A549 (cell line): Measurements from ENCODE around the gene SERPINE1. TPM values are rescaled to one million over a fixed set of nuclear protein-coding genes. Genes with fewer than 3 reads are reported as not detected.

Experiments
- ATAC-seq, 2 experiments: fragments of 200-7000 bp in 1 of 2; fragments of >200 bp in 1 of 2; cut with Nextera tagmentation in 1 of 2; cut with Tn5 transposase in 1 of 2; 3 replicates each; pipeline versions ENCODE4 v1.8.0 to v1.9.1; 2018 to 2020; ENCODE audit warnings: mild to moderate bottlenecking in 1 of 2, moderate library complexity in 1 of 2
- CTCF ChIA-PET: fragments of 300-600 bp; sonication (Branson Sonifier 250); formaldehyde crosslinking; extraction: SDS; loops from one replicate; lab custom pipeline; 2021; ENCODE audit warnings: antibody characterized with exemption, inconsistent platforms; lab: Yijun Ruan, JAX
- POLR2A ChIA-PET: fragments of 350-600 bp; formaldehyde crosslinking; extraction: SDS; loops from one replicate; lab custom pipeline; 2021; ENCODE audit warnings: antibody characterized with exemption, inconsistent platforms; lab: Yijun Ruan, JAX
- DNase-seq, 2 experiments: peaks; one replicate each; pipeline versions ENCODE4 v3.0.0 to v3.0.0-alpha.2; 2011 to 2016; ENCODE audit warnings: low read depth in 1 of 2, low spot score in 1 of 2
- FAIRE-seq: peaks from 2 replicates; lab custom pipeline; 2011; peaks lifted over from hg19 to GRCh38; lab: Jason Lieb, UNC
- H3K27ac ChIP-seq, 2 experiments: fragments of >200 bp; sonication (Bioruptor Twin); formaldehyde crosslinking; 3 replicates each; pipeline ENCODE4 v1.5.1; 2016 to 2017
- H3K4me1 ChIP-seq: fragments of >200 bp; sonication (Bioruptor Twin); formaldehyde crosslinking; 3 replicates; pipeline ENCODE4 v1.6.1; 2016
- H3K4me2 ChIP-seq: fragments of >200 bp; sonication (Bioruptor Twin); formaldehyde crosslinking; 3 replicates; pipeline ENCODE4 v1.6.1; 2016
- H3K4me3 ChIP-seq: fragments of >200 bp; sonication (Bioruptor Twin); formaldehyde crosslinking; 3 replicates; pipeline ENCODE4 v1.5.1; 2016
- H3K9me3 ChIP-seq: fragments of >200 bp; sonication (Bioruptor Twin); formaldehyde crosslinking; 3 replicates; pipeline ENCODE4 v1.6.1; 2016
- BHLHE40 ChIP-seq: IDR thresholded peaks from 2 replicates; pipeline ENCODE4 v1.6.1; 2012; ENCODE audit warnings: low read depth, low read length, inconsistent platforms
- EHMT2 ChIP-seq: fragments of 200-600 bp; sonication (generic); IDR thresholded peaks from 2 replicates; pipeline ENCODE4 v1.6.1; 2016; ENCODE audit warnings: antibody characterized with exemption, low read depth, mild to moderate bottlenecking, moderate library complexity
- ESRRA ChIP-seq: fragments of 150-350 bp; IDR thresholded peaks from 2 replicates; pipeline ENCODE4 v1.6.1; 2014; ENCODE audit warnings: mild to moderate bottlenecking, low read length, borderline replicate concordance
- FOSB ChIP-seq: fragments of 250-450 bp; sonication (Bioruptor Pico); IDR thresholded peaks from 2 replicates; pipeline ENCODE4 v1.5.0; 2020; ENCODE audit warnings: mild to moderate bottlenecking, moderate library complexity
- FOSL2 ChIP-seq, 2 experiments: fragments of 450-650 bp in 1 of 2; fragments of >200 bp in 1 of 2; sonication (Bioruptor Twin) in 1 of 2; formaldehyde crosslinking; IDR thresholded peaks; 2 replicates each; pipeline versions ENCODE4 v1.5.0 to v1.6.1; 2016 to 2020; ENCODE audit warnings: mild to moderate bottlenecking in 1 of 2, moderate library complexity in 1 of 2
- FOXS1 ChIP-seq: fragments of 250-450 bp; sonication (Bioruptor Pico); IDR thresholded peaks from 2 replicates; pipeline ENCODE4 v1.5.0; 2020; ENCODE audit warnings: mild to moderate bottlenecking, moderate library complexity
- HDAC2 ChIP-seq: fragments of 200-600 bp; sonication (generic); IDR thresholded peaks from 2 replicates; pipeline ENCODE4 v1.6.1; 2016
- HEYL ChIP-seq: fragments of 250-450 bp; sonication (Bioruptor Pico); IDR thresholded peaks from 2 replicates; pipeline ENCODE4 v1.8.0; 2021; ENCODE audit warnings: mild to moderate bottlenecking, moderate library complexity
- HOXA7 ChIP-seq: fragments of 250-450 bp; sonication (Bioruptor Pico); IDR thresholded peaks from 2 replicates; pipeline ENCODE4 v1.5.0; 2020; ENCODE audit warnings: mild to moderate bottlenecking, moderate library complexity
- HOXB13 ChIP-seq: fragments of 250-450 bp; sonication (Bioruptor Pico); IDR thresholded peaks from 2 replicates; pipeline ENCODE4 v1.5.0; 2020; ENCODE audit warnings: low read depth, mild to moderate bottlenecking, moderate library complexity
- HOXB5 ChIP-seq: fragments of 250-450 bp; sonication (Bioruptor Pico); IDR thresholded peaks from 2 replicates; pipeline ENCODE4 v1.5.0; 2020; ENCODE audit warnings: mild to moderate bottlenecking, moderate library complexity
- MAX ChIP-seq: IDR thresholded peaks from 2 replicates; pipeline ENCODE4 v1.6.1; 2012
- MYC ChIP-seq: IDR thresholded peaks from 2 replicates; pipeline ENCODE4 v1.6.1; 2012; ENCODE audit warnings: mild to moderate bottlenecking, inconsistent platforms, low read length, improper control_type of control experiment, borderline replicate concordance
- POLR2AphosphoS2 ChIP-seq: conservative IDR thresholded peaks from 2 replicates; pipeline ENCODE4 v1.6.1; 2012; ENCODE audit warnings: low read length, improper control_type of control experiment, inconsistent platforms
- SMC3 ChIP-seq: fragments of >200 bp; sonication (Bioruptor Twin); formaldehyde crosslinking; IDR thresholded peaks from 3 replicates; pipeline ENCODE4 v1.6.1; 2018; ENCODE audit warnings: inconsistent platforms
- TP53 ChIP-seq: fragments of 250-450 bp; sonication (Bioruptor Pico); IDR thresholded peaks from 2 replicates; pipeline ENCODE4 v1.5.0; 2021; ENCODE audit warnings: mild to moderate bottlenecking, moderate library complexity
- ZNF302 ChIP-seq: fragments of 250-450 bp; sonication (Bioruptor Pico); IDR thresholded peaks from 2 replicates; pipeline ENCODE4 v1.9.0; 2021; ENCODE audit warnings: inconsistent platforms, mild to moderate bottlenecking, moderate library complexity
- WGBS: methylation state at CpG from one replicate; pipeline ENCODE4 v1.1.6; 2017; ENCODE audit errors: missing lambda C conversion rate; 5-methylcytosine and 5-hydroxymethylcytosine counted together
- polyA plus RNA-seq, 4 experiments: library from polyadenylated mRNA; depleted of rRNA in 3 of 4; stranded (reverse); fragments of >200 nt; fragmentation: RNase III in 1 of 4; extraction: RNeasy Plus Mini Kit Qiagen cat#74134 plus additional on column Dnase treatment in 1 of 4; gene quantifications; 2 replicates in 3 of 4; 3 replicates in 1 of 4; pipeline ENCODE4 v1.2.3, GENCODE V29; 2011 to 2017
- TF ChIP-seq, protein P1 (sequence below): fragments of 450-650 bp; IDR thresholded peaks from 2 replicates; pipeline ENCODE4 v1.6.1; 2014; ENCODE audit warnings: antibody characterized with exemption
- TF ChIP-seq, protein P2 (sequence below): fragments of 250-450 bp; sonication (Bioruptor Pico); IDR thresholded peaks from 2 replicates; pipeline ENCODE4 v1.5.0; 2020; ENCODE audit warnings: low read depth, mild to moderate bottlenecking, moderate library complexity
- TF ChIP-seq, protein P3 (sequence below): IDR thresholded peaks from 2 replicates; pipeline ENCODE4 v1.6.1; 2012; ENCODE audit warnings: low read depth, borderline replicate concordance
- TF ChIP-seq, protein P4 (sequence below): fragments of 150-350 bp; IDR thresholded peaks from 2 replicates; pipeline ENCODE4 v1.6.1; 2014; ENCODE audit warnings: low read depth, mild to moderate bottlenecking, low read length

Gene SERPINE1
- polyA plus RNA-seq, 2 of the 4 experiments (the other 2 are of a cell fraction) = 286 to 355 TPM

GRCh38 chr7:101108330-101108857 is 18.5 kb upstream of the SERPINE1 start:
- Histone ChIP-seq H3K4me1 (peaks cover 39% of the 10 kb centered on the region), H3K4me3 (no peak overlapping the region), H3K27ac (peak overlapping the region; percentile 74 to 94), H3K9me3 (no peaks in the 10 kb centered on the region), H3K4me2 (peak overlapping the region; percentile 33; the same call in 1 of the 3 replicates)
- DNase-seq (no peak), FAIRE-seq (no peak), ATAC-seq (peak in 1 of 2 experiments; percentile 22; a peak in 4 of 6 replicates)
- CTCF ChIA-PET = interaction anchor here (0.6 to 20.0 kb wide), 4 partner anchors 8 to 30 kb away, joined by 3 to 600 read pairs (median 6); partner anchors contain the start of gene SERPINE1
- POLR2A ChIA-PET = interaction anchor here (0.7 to 1.7 kb wide), 4 partner anchors 8 to 18 kb away, joined by 3 to 14 read pairs (median 5); partner anchors contain the start of gene SERPINE1
- 62% methylated on average over 16 of the region's 16 CpGs for WGBS
- TF ChIP-seq HOXB5 (CRISPR knock-in tag) (peak; percentile 26; the same call in 1 of the 2 replicates), BHLHE40 (no peak)
- TF ChIP-seq, protein P1, sequence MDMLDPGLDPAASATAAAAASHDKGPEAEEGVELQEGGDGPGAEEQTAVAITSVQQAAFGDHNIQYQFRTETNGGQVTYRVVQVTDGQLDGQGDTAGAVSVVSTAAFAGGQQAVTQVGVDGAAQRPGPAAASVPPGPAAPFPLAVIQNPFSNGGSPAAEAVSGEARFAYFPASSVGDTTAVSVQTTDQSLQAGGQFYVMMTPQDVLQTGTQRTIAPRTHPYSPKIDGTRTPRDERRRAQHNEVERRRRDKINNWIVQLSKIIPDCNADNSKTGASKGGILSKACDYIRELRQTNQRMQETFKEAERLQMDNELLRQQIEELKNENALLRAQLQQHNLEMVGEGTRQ = no peak
- TF ChIP-seq, protein P2, sequence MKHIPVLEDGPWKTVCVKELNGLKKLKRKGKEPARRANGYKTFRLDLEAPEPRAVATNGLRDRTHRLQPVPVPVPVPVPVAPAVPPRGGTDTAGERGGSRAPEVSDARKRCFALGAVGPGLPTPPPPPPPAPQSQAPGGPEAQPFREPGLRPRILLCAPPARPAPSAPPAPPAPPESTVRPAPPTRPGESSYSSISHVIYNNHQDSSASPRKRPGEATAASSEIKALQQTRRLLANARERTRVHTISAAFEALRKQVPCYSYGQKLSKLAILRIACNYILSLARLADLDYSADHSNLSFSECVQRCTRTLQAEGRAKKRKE = 0 out of 2 replicates have a peak, but pooled peaks have one; percentile 32

DNA sequence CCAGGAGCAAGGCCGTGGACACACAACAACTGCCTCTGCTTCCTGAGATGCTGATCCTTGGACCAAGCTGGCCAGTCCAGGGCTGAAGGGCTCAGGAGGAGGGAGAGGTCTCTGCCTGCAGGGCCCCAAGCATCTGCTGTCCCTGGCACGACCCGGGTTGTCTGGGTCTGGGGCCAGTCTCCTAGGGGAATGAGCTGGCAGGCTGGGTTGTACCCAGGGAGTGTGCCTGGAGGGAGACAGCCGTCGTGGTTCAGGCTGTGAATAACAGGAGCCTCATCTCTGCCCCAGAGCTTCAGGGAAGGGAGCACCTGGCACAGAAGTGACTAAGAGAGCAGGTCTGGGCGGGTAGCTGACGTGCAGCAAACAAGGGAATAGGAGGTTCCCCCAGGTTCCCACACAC is 17.9 kb upstream of the SERPINE1 start:
- POLR2A ChIA-PET = interaction anchor here (0.5 to 1.7 kb wide), 5 partner anchors 8 to 29 kb away, joined by 3 to 14 read pairs (median 5); partner anchors contain the start of gene SERPINE1
- Histone ChIP-seq H3K4me1 (peaks cover 36% of the 10 kb centered on the region), H3K27ac (peak overlapping the region; percentile 74 to 94), H3K9me3 (no peaks in the 10 kb centered on the region), H3K4me2 (peak overlapping the region; percentile 33; the same call in 1 of the 3 replicates), H3K4me3 (no peak overlapping the region)
- ATAC-seq (peak; percentile 78 to 85), DNase-seq (peak; percentile 53 to 67), FAIRE-seq (no peak)
- CTCF ChIA-PET = interaction anchor here (0.6 to 20.0 kb wide), 6 partner anchors 9 to 207 kb away, joined by 3 to 600 read pairs (median 4); partner anchors contain the start of gene SERPINE1
- WGBS = 44% methylated on average over 5 of the region's 7 CpGs
- TF ChIP-seq MAX (0 out of 2 replicates have a peak, but pooled peaks have one; percentile 49), HOXA7 (CRISPR knock-in tag) (no peak), FOSL2 (IDR thresholded peaks at IDR 0.05) (no peak), FOSL2 (CRISPR knock-in tag; IDR thresholded peaks at IDR 0.05) (peak; percentile 68)
- TF ChIP-seq, protein P3, sequence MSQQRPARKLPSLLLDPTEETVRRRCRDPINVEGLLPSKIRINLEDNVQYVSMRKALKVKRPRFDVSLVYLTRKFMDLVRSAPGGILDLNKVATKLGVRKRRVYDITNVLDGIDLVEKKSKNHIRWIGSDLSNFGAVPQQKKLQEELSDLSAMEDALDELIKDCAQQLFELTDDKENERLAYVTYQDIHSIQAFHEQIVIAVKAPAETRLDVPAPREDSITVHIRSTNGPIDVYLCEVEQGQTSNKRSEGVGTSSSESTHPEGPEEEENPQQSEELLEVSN = 0 out of 2 replicates have a peak, but pooled peaks have one; percentile 30
- TF ChIP-seq, protein P2 = no peak; the same call in 1 of the 2 replicates

DNA sequence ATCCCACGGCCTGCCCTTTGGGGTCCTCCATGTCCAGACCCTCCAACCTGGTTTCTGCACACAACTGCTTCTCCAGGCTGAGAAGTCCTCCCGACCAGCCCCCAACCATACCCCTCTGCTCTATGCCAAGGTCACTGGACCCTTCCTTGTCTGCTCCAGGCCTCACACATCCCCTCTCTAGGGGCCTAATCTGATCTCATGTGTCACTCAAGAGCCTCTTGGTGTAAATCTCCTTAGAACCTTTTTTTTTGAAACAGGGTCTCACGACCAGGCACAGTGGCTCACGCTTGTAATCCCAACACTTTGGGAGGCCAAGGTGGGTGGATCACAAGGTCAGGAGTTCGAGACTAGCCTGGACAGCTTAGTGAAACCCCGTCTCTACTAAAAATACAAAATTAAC is 17.5 kb upstream of the SERPINE1 start:
- no peak for DNase-seq
- CTCF ChIA-PET = interaction anchor here (0.6 to 20.0 kb wide), 4 partner anchors 9 to 206 kb away, joined by 3 to 600 read pairs (median 6); partner anchors contain the start of gene SERPINE1

More for the DNA sequence above, 17.5 kb upstream of the SERPINE1 start:
- Histone ChIP-seq H3K9me3 (no peaks in the 10 kb centered on the region), H3K4me3 (no peak overlapping the region), H3K4me2 (peak overlapping the region; percentile 33; the same call in 1 of the 3 replicates), H3K27ac (peak overlapping the region; percentile 74 to 94), H3K4me1 (peaks cover 36% of the 10 kb centered on the region)
- peak in 1 of 2 experiments; percentile 23; a peak in 3 of 6 replicates for ATAC-seq
- TF ChIP-seq ZNF302 = no peak
- TF ChIP-seq HDAC2 = no peak
- TF ChIP-seq EHMT2 = no peak
- no peak for TF ChIP-seq POLR2AphosphoS2
- no peak for TF ChIP-seq SMC3
- no peak for TF ChIP-seq FOXS1
- TF ChIP-seq, protein P4, sequence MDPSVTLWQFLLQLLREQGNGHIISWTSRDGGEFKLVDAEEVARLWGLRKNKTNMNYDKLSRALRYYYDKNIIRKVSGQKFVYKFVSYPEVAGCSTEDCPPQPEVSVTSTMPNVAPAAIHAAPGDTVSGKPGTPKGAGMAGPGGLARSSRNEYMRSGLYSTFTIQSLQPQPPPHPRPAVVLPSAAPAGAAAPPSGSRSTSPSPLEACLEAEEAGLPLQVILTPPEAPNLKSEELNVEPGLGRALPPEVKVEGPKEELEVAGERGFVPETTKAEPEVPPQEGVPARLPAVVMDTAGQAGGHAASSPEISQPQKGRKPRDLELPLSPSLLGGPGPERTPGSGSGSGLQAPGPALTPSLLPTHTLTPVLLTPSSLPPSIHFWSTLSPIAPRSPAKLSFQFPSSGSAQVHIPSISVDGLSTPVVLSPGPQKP = no peak
- TF ChIP-seq MYC = no peak
- TF ChIP-seq HOXB13 (CRISPR knock-in tag) = no peak
- no peak for TF ChIP-seq FOSB
- no peak for TF ChIP-seq TP53 (CRISPR knock-in tag)
- no peak for TF ChIP-seq ESRRA
- no peak for TF ChIP-seq HEYL (CRISPR knock-in tag)
- WGBS = 83% methylated on average over 6 of the region's 6 CpGs
- POLR2A ChIA-PET = interaction anchor here (0.5 to 1.7 kb wide), 5 partner anchors 8 to 29 kb away, joined by 3 to 14 read pairs (median 5); partner anchors contain the start of gene SERPINE1
- no peak for FAIRE-seq
